GM18499 (cell line): Measurements from ENCODE around the gene CCDC7.
"Not testable (repeated sequence)": the region's sequence is repeated elsewhere in the genome, so short reads cannot be mapped to it uniquely, and the experiment has no call there.

ENCODE experiments used
- ATAC-seq: cut with Tn5 transposase; IDR thresholded peaks from one replicate; pipeline ENCODE4 v1.9.1; 2021; ENCODE audit warnings: moderate number of reproducible peaks; ENCODE audit not compliant: insufficient read depth, unreplicated experiment

CCDC7 gene

DNA sequence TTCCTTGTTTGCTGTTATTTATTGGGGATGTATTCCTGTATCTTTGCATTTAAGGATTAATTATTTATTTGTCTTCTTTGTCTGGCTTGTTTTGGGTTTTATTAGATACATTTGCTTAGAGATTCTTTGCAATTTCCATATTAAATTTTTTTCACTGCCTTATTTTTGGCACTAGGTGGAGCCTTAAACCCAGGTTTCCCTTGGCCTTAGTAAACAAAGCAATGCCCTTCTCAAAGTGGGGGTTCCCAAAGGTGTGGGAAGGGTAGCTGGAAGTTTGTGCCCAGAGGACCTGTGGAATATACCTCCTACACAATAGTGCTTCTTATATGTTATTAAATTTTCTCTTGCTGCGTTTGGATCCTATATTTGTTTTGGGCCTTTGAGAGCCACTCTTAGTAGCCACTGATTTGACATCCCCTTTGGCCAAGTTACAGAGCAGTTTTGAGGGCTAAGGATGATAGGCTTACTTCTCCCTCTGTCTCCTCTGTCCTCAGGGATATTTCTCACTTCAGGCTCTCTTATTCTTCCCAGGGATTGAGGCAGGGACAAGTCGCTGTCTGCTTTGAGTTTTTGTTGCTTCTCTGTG, 349.8 kb downstream of the CCDC7 start:
- no peak for ATAC-seq

DNA sequence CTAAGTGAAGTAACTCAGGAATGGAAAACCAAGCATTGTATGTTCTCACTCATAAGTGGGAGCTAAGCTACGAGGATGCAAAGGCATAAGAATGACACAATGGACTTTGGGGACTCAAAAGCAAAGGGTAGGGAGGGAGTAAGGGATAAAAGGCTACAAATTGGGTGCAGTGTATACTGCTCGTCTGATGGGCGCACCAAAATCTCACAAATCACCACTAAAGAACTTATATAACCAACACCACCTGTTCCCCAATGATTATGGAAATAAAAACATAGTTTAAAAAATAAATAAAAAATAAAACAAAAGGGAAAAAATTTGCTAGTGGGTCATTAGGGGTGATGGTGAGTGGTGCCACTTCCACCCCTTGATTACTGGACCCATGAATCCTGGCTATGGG, 351.5 kb downstream of the CCDC7 start:
- ATAC-seq, result not testable (repeated sequence)

DNA sequence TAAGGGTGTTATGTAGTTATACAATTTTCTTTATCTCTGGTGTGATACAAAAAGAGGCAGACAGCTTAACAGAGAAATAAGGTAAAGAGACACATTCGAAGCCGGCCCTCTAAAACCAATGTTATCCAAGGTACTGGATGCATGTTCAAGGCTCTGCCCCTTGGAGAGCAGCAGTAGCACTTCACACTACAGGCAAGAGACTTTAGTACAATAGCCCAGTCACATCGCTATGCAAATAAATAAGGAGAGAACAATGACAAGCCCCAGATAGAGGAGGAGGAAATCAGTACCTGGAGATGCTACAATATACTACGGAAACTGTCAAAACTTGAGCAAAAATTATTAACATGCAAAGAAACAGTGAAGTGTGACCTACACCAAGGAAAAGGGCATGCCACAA, 401.0 kb downstream of the CCDC7 start:
- no peak for ATAC-seq

GRCh38 chr10:32851301-32851700, 405.4 kb downstream of the CCDC7 start:
- ATAC-seq, result no peak

- no peak for ATAC-seq
These were observed 408.5 kb downstream of the CCDC7 start for GRCh38 chr10:32854435-32854834.

GRCh38 chr10:32865170-32865569, 419.2 kb downstream of the CCDC7 start:
- ATAC-seq, result no peak

- no peak for ATAC-seq
These were observed 432.0 kb downstream of the CCDC7 start for GRCh38 chr10:32877915-32878314.

DNA sequence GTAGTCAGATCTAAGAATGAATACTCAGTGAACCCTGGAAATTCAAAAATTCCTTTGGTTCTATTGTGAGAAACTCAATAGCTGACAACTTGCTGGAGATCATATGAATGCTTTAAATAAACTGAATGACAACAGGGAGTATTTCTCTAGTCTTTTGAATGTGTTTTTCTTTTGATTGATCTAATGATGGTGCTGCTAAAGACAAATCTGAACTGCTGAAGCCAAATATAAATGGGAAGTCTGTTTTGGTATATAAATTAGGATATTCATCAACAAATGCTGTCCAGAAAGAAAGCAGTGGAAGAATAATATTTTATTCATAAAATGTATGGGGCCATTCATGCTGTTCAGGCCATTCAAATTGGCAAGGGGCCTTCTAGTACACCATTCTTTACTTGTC, 432.7 kb downstream of the CCDC7 start:
- ATAC-seq, result no peak

DNA sequence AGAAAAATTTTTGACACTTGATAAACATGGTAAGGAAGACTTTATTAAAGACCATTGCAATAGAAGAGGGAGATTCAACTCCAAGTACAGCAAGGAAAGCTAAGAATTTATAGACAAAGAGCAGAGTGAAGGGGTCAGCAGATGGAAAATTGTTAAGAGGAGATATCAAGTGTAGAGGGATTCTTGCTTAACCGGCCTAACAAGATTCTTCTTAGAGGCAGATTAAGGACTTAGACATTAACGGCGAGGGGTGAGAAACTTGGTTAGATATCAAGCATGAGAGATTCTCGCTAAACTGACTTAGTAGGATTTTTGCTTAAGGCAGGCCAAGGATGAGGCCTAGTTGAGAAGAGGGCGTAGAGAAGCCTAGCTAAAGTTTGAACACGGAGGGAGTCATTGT, 436.1 kb downstream of the CCDC7 start:
- no peak for ATAC-seq

DNA sequence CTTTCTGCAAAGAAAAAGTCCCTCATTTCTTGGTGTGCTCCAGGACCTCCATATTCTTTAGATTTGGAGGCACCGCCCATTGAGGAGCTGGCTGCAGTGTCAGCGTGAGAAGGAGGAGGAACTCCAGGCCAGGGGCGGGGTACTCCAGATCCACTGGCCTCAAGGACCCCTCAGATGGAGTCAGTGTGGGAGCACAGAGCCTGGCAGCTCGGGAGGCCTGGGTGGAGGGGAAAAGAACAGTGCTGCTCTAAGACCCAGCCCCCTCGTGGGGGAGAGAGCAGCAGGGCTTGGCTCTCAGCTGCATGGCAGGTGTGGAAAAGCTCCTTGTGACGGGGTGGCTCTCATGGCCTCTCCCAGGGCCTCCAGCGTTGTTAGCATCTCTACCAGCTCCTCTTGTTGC, 441.5 kb downstream of the CCDC7 start:
- ATAC-seq, result no peak

DNA sequence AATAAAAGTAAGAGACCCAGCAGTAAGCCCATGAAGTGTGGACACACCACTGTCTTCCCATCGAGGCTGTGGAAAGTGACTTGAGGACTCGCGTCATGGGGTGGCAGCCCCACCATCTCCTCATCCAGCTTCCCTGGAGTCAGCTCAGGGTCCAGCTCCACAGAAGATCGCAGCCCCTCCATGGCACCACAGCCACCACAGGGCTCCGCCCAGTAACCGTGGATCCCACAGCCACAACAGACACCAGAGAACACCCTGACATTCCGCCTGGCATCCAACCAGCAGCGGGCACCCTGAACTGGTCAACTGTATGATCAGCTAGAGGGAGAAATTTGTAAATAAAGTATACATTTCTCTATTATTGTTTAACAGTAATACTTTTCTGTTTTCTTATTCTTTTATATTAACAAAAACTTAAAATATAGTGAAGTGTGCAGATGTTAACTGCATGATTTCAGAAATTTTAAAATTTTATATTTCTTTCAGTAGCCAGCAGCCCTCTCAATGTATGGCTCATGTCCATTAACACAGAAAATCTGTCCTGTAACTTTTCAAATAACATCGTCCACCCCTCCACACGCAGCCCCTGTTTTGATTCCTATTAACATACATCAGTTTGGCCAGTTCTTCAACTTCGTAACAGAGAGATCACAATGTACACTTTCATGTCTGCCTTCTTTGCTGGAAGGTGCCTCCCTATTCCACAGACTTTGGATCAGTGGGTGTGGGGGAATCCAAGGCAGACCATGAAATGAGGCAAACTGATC, 442.4 kb downstream of the CCDC7 start:
- ATAC-seq, result no peak

DNA sequence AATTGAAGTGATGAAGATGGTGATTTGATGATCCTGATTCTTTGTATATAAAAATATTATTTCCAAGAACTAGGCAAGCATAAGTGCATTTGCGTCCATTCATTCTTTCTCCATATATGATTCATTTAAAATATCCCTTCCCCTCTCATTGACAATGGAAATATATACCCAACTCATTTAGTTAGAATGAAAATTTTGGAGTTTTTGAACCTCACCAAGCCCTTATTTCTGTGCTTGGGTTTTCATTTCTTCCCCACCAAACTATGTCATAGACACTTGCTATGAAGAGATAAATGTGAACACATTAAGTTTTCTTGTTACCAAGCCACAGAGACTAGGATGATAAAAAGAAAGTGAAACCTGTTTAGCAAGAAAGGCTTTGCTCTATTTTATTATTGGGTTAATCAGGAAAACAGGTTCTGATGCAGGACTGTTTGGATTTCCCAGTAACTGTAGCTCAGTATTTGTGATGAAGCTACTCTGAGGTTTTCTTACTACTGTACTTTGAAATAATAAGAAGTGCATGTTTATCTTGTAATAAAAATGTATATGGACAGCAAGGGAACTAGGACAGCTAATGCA, 443.8 kb downstream of the CCDC7 start:
- no peak for ATAC-seq

DNA sequence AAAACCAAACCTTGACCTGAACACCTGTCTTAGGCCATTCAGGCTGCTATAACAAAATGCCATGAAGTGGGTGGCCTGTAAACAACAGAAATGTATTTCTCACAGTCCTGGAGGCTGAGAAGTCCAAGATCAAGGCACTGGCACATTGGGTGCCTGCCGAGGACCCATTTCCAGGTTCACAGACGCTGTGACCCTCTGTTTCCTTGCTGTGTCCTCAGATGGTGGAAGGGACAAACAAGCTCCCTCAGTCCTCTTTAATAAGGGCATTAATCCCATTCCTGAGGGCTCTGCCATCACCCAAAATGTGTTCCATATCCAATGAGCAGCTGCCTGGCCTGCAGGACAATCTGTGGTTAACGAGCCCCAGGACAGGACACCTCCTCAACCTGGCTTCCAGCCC, 444.5 kb downstream of the CCDC7 start:
- ATAC-seq, result no peak

DNA sequence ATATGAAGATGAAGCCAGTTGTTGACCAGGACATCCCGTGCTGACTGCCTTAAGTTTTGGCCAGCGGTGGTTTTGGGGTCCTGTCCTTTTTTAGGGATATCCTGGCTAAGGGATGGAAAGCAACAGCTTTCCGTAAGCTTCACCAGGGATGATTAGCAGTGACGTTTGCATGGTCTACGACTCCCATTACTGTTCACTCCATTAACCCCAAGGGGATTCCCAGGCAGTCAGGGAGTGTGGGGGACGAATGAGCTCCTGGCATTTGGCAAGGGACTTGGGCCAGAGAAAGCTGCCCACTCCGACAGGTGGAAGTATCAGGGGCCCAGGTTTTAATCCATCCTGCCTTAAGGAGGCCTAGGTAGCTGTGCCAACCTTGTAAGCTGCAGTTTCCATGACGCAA, 445.3 kb downstream of the CCDC7 start:
- ATAC-seq, result no peak

GRCh38 chr10:32893434-32893833, 447.5 kb downstream of the CCDC7 start:
- ATAC-seq, result no peak

DNA sequence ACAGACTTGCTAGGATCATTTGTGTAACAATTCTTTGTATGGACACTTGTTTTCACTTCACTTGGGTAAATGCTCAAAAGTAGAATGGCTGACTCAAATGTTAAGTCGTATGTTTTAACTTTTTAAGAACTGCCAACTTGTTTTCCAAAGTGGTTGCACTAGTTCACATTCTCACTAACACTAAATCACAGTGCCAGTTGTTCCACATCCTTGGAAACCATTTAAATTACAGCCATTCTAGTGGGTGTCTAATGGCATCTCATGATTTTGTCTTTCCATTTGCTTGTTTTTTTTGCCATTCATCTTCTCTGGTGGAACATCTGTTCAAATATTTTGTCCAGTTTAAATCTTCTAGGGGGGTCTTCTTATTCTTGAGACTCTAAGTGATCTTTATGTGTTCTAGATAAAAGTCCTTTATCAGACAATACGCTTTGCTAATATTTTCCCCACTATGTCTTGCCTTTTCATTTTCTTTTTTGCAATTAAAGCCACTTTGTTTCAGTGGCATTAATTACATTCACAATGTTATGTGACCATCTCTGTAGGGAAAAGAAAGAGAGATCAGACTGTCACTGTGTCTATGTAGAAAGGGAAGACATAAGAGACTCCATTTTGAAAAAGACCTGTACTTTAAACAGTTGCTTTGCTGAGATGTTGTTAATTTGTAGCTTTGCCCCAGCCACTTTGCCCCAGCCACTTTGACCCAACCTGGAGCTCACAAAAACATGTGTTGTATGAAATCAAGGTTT, 448.1 kb downstream of the CCDC7 start:
- no peak for ATAC-seq

GRCh38 chr10:32895200-32895968, 449.4 kb downstream of the CCDC7 start:
- ATAC-seq, result not testable (repeated sequence)

- no peak for ATAC-seq
These were observed 455.9 kb downstream of the CCDC7 start for GRCh38 chr10:32901815-32902214.

GRCh38 chr10:32905466-32905865, 459.5 kb downstream of the CCDC7 start:
- ATAC-seq, result no peak

- ATAC-seq, result no peak
These were observed 460.7 kb downstream of the CCDC7 start for GRCh38 chr10:32906595-32906994.
